ENCODE results near the gene FGD6. TPM values are rescaled to one million over a fixed set of nuclear protein-coding genes. Genes with fewer than 3 reads are reported as not detected.

The FGD6 gene
- total RNA-seq, 1 experiment from 2014 or later: 18.2 TPM

Other genes starting within 250 kb of the FGD6 start
- 79.7 TPM for gene NDUFA12, start 213.8 kb downstream of the FGD6 start, total RNA-seq (2021; ENCODE audit: unreplicated experiment)
- 33.7 TPM for gene NR2C1, start 143.8 kb downstream of the FGD6 start, total RNA-seq (2021; ENCODE audit: unreplicated experiment)
- 46.4 TPM for gene VEZT, start 340 bp upstream of the FGD6 start, total RNA-seq (2021; ENCODE audit: unreplicated experiment)